ENCODE data around the gene C1QTNF9.
"Not testable (repeated sequence)": the region's sequence is repeated elsewhere in the genome, so short reads cannot be mapped to it uniquely, and the experiment has no call there.

Gene C1QTNF9

GRCh38 chr13:24323036-24323738 is 13.8 kb downstream of the C1QTNF9 start:
- no peak for DNase-seq (ENCODE audit: low spot score)

- DNase-seq (ENCODE audit: low spot score), result no peak
Observed at GRCh38 chr13:24323739-24324075, 14.3 kb downstream of the C1QTNF9 start.

- DNase-seq (ENCODE audit: low spot score), result not testable (repeated sequence)
Observed at GRCh38 chr13:24327598-24327997, 18.2 kb downstream of the C1QTNF9 start.

DNA sequence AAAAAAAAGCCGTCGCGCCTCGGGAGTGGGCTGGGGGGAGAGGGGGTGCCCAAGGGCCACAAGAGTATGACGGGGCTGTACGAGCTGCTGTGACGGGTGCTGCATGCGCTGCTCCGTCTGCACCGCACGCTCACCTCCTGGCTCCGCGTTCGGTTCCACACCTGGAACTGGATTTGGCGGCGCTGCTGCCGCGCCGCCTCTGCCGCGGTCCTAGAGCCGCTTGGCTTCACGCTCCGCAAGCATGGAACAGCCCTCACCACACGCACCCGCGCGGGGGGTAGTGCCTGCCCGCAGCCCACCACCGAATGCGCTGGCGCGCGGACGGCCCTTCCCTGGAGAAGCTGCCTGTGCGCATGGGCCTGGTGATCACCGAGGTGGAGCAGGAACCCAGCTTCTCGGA is 18.8 kb downstream of the C1QTNF9 start:
- no peak for DNase-seq (ENCODE audit: low spot score)

- DNase-seq (ENCODE audit: low spot score), result no peak
Observed at GRCh38 chr13:24338721-24339120, 29.3 kb downstream of the C1QTNF9 start.

- DNase-seq (ENCODE audit: low spot score), result no peak
Observed at GRCh38 chr13:24339937-24340607, 30.7 kb downstream of the C1QTNF9 start.

- no peak for DNase-seq (ENCODE audit: low spot score)
Observed at GRCh38 chr13:24340608-24340955, 31.2 kb downstream of the C1QTNF9 start.

DNA sequence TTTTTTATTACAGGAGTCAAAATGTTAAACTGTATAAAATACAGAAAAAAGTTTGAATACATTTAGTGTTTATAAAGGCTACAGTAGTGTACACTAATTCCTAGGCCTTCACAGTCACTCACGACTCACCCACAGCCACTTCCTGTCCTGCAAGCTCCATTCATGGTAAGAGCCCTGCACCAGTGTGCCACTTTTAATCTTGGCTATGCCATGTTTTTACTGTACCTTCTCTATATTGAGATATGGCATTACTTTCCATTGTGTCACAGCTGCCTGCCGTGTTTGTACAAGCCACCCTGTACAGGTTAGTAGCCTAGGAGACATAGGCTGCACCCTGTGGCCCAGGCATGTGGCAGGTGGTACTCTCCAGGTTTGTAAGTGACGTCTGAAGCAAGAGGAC is 32.1 kb downstream of the C1QTNF9 start:
- DNase-seq (ENCODE audit: low spot score), result no peak

DNA sequence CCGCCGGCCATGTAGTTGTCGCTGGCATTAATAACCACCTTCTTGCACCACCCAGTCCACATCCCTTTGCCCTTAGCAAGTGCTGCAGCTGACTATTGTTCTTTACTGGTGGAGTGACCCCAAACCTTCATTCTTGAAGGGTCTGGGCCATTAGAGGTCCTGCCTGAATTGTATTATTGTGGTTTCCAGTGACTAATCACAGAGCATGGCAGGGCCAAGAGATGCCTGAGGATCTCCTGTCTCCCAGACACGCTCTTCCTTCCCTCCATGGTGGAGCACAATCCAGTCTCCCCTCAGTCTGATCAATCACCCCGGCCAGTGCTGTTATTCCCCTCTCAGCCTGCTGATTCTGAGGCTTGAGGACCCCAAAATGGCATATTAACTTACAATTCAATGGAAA is 39.0 kb downstream of the C1QTNF9 start:
- DNase-seq (ENCODE audit: low spot score), result no peak

DNA sequence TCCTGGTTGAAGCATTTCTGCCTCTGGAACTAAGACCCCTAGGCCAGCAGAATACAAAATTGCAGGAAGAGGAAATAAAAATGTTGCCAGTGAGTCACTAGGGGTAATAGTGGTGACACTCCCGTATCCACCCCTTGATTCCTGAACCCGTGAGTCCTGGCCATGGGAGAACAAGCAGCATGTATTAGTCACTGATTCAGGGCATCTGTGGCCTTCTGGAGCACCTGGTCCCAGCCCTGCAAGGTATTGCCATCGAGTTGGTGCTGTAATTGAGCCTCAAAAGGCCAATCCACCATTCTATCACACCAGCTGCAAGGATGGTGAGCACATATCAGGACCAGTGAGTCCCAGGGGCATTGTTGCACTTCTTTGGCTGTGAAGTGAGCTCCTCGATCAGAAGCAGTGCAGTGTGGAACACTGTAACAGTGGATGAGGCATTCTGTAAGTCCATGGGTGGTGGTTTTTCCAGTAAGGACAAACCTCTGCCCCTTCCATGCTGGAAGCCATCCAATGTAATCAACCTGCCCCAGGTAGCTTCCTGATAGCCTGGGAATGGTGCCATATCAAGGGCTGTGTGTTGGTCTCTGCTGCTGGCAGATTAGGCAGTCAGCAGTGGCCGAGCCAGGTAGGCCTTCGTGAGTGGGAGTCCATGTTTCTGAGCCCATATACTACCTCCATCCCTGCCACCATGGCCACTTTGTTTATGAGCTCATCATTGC is 39.6 kb downstream of the C1QTNF9 start:
- DNase-seq (ENCODE audit: low spot score), result no peak

- not testable (repeated sequence) for DNase-seq (ENCODE audit: low spot score)
Observed at GRCh38 chr13:24349778-24350664, 40.6 kb downstream of the C1QTNF9 start.

DNA sequence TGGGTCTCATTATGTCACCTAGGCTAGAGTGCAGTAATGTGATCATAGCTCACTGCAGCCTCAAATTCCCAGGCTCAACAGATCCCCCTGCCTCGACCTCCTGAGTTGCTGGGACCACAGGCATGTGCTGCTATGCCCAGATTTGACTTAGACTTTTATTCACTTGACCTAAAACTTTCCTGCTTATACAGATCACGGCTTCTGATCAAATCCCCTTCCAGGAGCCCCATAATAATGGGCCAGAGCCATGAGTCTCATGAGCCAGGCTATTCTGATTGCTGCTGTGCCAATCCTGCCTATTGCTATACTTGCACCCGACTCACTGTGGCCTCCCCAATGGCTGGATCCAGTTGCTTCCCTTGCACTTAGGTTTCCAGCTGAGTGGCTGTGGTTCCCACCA is 42.0 kb downstream of the C1QTNF9 start:
- DNase-seq (ENCODE audit: low spot score), result no peak

DNA sequence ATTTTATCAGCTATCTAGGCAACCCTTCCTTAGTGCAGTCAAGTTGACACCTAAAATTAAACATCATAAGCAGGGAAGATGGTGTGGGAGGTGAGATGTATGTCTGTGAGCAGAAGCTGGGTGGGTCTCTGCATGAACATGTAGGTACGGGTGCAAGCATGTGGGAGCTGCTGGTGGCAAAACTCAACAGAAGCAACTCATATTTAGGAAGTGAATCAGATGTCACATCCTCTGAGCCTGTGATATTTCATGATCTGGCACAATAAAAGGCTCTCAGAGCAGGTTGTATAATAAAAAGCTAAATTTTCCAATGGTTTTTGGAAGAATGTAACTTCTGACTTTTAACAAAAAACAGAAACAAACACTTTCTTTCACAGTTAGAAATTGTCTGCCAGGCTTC is 44.4 kb downstream of the C1QTNF9 start:
- DNase-seq (ENCODE audit: low spot score), result no peak

GRCh38 chr13:24355103-24355502 is 45.7 kb downstream of the C1QTNF9 start:
- no peak for DNase-seq (ENCODE audit: low spot score)

DNA sequence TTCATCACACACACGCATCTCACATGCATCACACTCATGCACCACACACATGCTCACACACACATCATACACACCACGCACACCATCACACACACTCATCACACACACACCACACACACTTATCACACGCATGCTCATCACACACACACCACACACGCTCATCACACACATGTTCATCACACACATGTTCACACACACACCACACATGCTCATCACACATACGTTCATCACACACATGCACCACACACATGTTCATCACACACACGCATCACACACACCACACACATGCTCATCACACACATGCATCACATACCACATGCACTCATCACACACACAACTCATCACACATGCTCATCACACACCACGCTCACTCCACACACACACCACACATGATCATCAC is 46.9 kb downstream of the C1QTNF9 start:
- no peak for DNase-seq (ENCODE audit: low spot score)

- DNase-seq (ENCODE audit: low spot score), result no peak
Observed at GRCh38 chr13:24356837-24357236, 47.5 kb downstream of the C1QTNF9 start.

DNA sequence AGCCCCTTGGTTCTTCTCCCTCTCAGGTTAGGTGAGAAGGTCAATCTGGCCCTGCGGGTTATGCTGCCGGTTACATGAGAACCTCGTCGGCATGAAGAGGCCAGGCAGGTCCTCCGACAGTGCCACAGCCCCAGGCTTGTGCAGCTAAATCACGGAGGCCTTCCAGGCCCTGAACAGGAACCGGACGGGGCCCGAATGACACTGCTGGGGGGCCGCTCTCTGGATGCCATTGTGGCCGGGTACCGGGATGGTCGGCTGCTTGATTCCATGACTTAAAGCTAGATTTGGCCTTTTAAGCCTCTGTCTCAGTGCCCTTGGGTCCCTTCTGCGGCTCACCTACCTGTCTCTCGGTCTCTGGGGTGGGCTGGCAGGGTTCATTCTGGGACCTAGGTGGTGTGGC is 48.4 kb downstream of the C1QTNF9 start:
- DNase-seq (ENCODE audit: low spot score), result no peak

DNA sequence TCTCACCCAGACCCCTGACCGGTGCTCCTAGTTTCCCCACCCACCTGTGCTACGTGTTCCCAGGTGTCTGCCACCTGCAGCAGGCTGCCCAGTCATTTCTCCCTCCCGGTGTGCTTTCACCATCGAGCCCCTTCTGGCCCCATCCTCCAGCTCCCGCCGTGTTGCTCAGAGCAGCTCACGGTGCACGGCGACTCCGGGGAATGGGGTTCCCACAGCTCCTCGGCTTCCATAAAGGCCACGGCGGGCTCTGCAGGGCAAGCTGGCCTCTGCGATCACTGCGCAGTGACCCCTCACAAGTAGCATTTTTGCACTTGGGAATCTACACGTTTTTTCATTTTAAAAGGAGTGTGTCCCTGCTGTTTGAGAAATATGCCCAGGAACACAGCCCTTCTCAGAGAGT is 49.5 kb downstream of the C1QTNF9 start:
- not testable (repeated sequence) for DNase-seq (ENCODE audit: low spot score)

DNA sequence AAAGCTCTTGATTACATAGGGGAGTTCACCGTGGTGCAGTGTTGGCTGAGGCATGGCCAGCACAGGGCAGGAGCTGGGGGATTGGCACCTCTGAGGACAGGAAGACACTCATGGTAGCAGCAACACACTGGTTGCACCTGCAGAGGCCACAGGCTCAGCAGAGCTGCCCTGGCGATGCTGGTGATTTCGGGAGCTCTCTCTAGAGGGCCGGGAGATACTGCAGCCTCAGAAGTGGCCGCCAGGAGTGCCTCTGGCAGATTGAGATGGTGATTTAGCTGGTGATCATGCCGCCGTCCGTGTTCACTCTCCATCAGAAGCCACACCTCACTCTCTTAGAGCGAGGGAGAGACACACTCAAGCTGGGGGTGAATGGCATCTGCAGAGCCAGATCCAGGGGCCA is 49.9 kb downstream of the C1QTNF9 start:
- DNase-seq (ENCODE audit: low spot score), result not testable (repeated sequence)

DNA sequence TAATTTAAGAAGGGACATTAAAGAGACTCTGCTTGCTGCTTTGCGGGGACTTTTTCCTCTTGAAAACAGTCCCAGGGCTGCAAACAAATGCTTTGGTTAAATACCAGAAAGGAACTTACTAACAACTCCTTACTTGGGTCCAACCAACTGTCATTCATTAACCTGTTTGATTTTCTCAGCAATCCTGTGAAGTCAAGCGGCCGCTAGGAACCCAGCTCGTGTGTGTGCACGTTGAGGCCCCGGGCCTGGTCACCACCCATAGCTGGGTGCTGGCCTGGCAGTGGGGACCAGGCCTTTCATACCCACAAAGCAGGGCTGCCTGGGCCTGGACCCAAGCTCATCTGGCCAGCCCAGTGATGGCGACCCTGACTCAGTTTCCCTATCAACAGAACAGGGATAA is 50.7 kb downstream of the C1QTNF9 start:
- no peak for DNase-seq (ENCODE audit: low spot score)

- no peak for DNase-seq (ENCODE audit: low spot score)
Observed at GRCh38 chr13:24361113-24361512, 51.7 kb downstream of the C1QTNF9 start.

DNA sequence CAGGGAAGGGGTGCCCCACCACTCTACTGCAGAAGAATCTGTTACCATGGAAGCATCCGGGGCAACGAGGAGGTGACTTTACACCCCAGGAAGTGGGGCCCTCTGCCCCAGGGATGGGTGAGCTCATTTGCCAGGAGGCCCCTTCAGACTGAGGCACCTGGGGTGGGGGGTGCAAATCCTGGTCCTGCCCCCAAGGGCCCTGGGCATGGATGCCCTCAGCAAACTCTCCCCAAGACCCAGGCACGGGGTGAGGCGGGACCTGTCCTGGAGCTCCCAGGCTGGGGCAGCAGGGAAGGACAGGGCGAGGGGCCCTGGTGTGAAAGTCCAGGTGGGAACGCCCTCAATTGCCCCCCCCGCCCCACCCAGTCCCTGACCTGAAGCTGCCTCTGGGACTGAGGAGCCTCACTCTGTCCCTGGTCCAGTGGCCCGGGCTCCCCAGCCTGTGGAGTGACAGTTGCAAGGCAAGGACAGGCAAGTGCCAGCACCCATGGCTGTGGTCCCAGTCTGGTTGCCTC is 52.5 kb downstream of the C1QTNF9 start:
- no peak for DNase-seq (ENCODE audit: low spot score)

Data from HuH-7 (cell line).